HepG2 (cell line): ENCODE data around the gene AKAP6. TPM values are rescaled to one million over a fixed set of nuclear protein-coding genes. Genes with fewer than 3 reads are reported as not detected.

Experiments
- AFF4 ChIP-seq: sonication (generic); formaldehyde crosslinking; IDR thresholded peaks from 2 replicates; pipeline ENCODE4 v1.4.0; 2020; ENCODE audit warnings: missing genetic modification reagents
- CEBPB ChIP-seq: IDR thresholded peaks from 2 replicates; pipeline ENCODE4 v1.6.1; 2011; ENCODE audit warnings: low read depth, low read length, improper control_type of control experiment, borderline replicate concordance
- CERS6 ChIP-seq: sonication (generic); formaldehyde crosslinking; IDR thresholded peaks from 2 replicates; pipeline ENCODE4 v1.5.0; 2020; ENCODE audit warnings: missing genetic modification reagents
- MAX ChIP-seq: IDR thresholded peaks from 2 replicates; pipeline ENCODE4 v1.6.1; 2012; ENCODE audit warnings: inconsistent platforms
- ZBTB42 ChIP-seq: sonication (generic); formaldehyde crosslinking; IDR thresholded peaks from 2 replicates; pipeline ENCODE4 v1.5.0; 2020; ENCODE audit warnings: mild to moderate bottlenecking, missing genetic modification reagents
- ZKSCAN8 ChIP-seq: IDR thresholded peaks from 2 replicates; pipeline ENCODE4 v1.6.1; 2016; ENCODE audit warnings: borderline replicate concordance, missing genetic modification reagents, missing compliant biosample characterization
- ZNF333 ChIP-seq: sonication (generic); formaldehyde crosslinking; IDR thresholded peaks from 2 replicates; pipeline ENCODE4 v1.4.0; 2020; ENCODE audit warnings: mild to moderate bottlenecking, missing genetic modification reagents, borderline replicate concordance
- ZNF597 ChIP-seq: sonication (generic); formaldehyde crosslinking; IDR thresholded peaks from 2 replicates; pipeline ENCODE4 v1.5.0; 2020; ENCODE audit warnings: missing genetic modification reagents
- ZNF7 ChIP-seq: IDR thresholded peaks from 2 replicates; pipeline ENCODE4 v1.6.1; 2016; ENCODE audit warnings: missing biosample characterization, missing genetic modification reagents
- ZNF883 ChIP-seq: sonication (generic); formaldehyde crosslinking; IDR thresholded peaks from 2 replicates; pipeline ENCODE4 v1.5.1; 2020; ENCODE audit warnings: mild to moderate bottlenecking, missing genetic modification reagents; ENCODE audit errors: not compliant biosample characterization
- polyA plus RNA-seq, 8 experiments: library from polyadenylated mRNA; depleted of rRNA in 3 of 8; stranded (reverse) in 7 of 8; unstranded in 1 of 8; fragments of >200 nt; fragmentation: Illumina TruSeq in 4 of 8; extraction: Trizol in 4 of 8; gene quantifications; 2 replicates each; pipeline versions ENCODE4 v1.2.1 to v1.2.3, GENCODE V29; 2011 to 2016; ENCODE audit warnings: low read depth in 4 of 8, missing spikeins in 1 of 8, mixed read lengths in 1 of 8; ENCODE audit not compliant: insufficient read depth in 1 of 8
- total RNA-seq, 5 experiments: library from RNA; depleted of rRNA; stranded (reverse); fragments of >200 nt; fragmentation: Illumina TruSeq; extraction: Trizol; gene quantifications; 2 replicates each; pipeline ENCODE4 v1.2.3, GENCODE V29; 2016; ENCODE audit warnings: low read depth in 1 of 5

Gene AKAP6
- total and polyA plus RNA-seq, 2 of the 13 experiments (the other 11 are each of a cell fraction or from before 2014, with no cell fraction given): 1.4 TPM

DNA sequence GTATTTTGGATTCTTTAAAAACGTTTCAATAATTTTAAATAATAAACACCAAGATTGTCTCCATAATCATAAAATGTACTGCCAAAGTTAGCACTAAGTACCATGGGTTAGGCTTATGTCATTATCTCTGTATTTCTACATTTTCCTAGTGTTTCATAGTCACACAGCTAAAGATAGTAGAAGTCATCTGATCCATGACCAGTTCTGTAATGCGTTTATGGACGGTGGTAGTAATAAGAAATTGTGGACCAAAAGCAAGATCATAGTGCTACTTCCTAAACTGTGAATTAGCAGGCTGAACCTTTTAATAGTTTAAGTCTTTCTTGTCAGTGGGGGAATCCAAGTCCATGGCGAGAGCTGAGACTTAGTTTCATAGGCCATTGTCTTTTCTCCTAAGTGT, 142.1 kb downstream of the AKAP6 start (continued):
- no peak for TF ChIP-seq AFF4 (CRISPR knock-in tag)
- TF ChIP-seq ZNF883 (CRISPR knock-in tag): no peak
- no peak for TF ChIP-seq ZNF7
- no peak for TF ChIP-seq ZKSCAN8 (CRISPR knock-in tag)
- TF ChIP-seq ZBTB42 (CRISPR knock-in tag): no peak
- no peak for TF ChIP-seq CEBPB
- no peak for TF ChIP-seq MAX
- no peak for TF ChIP-seq ZNF597 (CRISPR knock-in tag)
- TF ChIP-seq CERS6 (CRISPR knock-in tag): no peak
- no peak for TF ChIP-seq ZNF333 (CRISPR knock-in tag)
